CD1c-positive myeloid dendritic cell (primary cell): ENCODE results near the gene JAZF1.

ENCODE experiments used
- DNase-seq: peaks from one replicate; pipeline ENCODE4 v3.0.0-alpha.2; 2016; ENCODE audit errors: extremely low spot score

The JAZF1 gene

GRCh38 chr7:28191751-28192150 lies 11.2 kb upstream of the JAZF1 start:
- peak; percentile 12 for DNase-seq

- DNase-seq = no peak
These were observed 10.6 kb upstream of the JAZF1 start for GRCh38 chr7:28191184-28191583.

- DNase-seq = no peak
These were observed 9.6 kb upstream of the JAZF1 start for GRCh38 chr7:28190077-28190710.

GRCh38 chr7:28187012-28187411 lies 6.4 kb upstream of the JAZF1 start:
- no peak for DNase-seq

- DNase-seq = no peak
These were observed 3.0 kb upstream of the JAZF1 start for GRCh38 chr7:28183627-28184026.

GRCh38 chr7:28182071-28182471 lies 1.5 kb upstream of the JAZF1 start:
- DNase-seq = no peak

DNA sequence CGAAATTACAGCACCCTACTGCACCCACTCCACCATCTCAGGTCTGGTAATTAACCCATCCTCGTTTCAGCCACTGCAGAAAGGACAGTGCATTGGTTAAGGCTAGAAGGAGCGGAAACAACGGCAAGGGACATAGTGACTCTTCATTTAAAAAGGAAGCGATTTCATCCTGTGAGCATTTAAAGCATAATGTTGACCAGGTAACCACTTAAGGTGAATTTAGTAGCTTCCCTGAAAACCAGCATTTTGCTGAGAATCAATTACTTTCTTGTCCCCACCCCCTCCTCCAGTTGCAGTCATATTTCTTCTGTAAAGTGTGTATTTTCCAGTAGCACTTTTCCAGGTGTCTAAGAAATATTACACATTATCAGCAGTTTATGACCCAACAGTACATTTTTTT lies 821 bp upstream of the JAZF1 start:
- no peak for DNase-seq

DNA sequence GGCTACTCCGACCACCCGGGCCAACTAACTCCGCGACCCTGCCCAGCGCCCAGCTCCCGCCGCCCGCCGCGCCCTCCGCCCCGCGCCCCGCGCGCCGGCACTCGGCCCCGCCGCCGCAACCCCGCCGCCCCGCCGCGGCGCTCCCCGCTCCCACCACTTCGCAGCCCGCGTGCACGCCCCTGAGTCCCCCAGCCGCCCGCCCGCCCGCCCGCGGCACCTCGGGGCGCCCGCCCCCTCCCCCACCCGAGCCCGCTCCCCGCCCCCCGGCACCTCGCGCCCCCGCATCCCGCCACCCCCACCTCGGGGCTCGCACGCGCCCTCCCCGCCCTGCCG lies 598 bp downstream of the JAZF1 start:
- no peak for DNase-seq

GRCh38 chr7:28179120-28180030 lies 1.2 kb downstream of the JAZF1 start:
- DNase-seq = peak; percentile 89

DNA sequence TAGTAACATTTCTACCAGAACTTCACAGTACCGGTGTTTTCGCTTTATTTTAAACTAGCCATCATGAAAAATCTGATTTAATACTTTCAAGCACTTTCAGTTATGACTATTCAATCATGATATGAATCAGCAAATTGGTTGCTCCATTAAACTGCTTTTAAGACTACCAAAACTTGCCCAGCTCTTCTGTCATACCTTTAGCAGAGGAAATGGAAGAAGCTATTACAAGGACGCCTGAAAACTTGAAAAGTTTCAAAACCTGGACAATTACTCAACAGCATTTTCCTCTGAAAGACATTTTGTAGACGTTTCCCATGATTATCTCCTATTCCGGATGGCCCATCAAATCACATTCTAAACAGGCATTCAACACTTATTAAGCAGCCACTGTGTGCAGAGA lies 2.0 kb downstream of the JAZF1 start:
- DNase-seq = peak; percentile 35

- no peak for DNase-seq
These were observed 2.8 kb downstream of the JAZF1 start for GRCh38 chr7:28177836-28178235.

DNA sequence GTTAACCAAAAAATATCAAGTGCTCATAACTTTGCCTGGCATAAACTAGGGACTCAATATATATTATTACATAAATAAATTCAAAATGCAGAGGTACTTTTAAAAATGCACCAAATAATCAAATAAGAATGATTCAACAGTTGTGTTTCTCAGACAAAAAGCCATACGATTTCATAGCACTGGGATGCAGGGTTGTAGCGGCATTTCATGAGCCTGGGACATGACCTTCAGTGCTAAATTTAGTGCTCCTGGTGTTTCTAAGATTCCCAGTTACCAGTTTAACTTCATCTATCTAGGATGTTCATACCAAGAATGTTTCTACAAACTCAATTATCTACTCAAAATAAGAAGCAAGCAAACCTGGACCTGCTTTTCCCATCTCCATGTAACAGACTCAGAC lies 4.0 kb downstream of the JAZF1 start:
- DNase-seq = no peak

DNA sequence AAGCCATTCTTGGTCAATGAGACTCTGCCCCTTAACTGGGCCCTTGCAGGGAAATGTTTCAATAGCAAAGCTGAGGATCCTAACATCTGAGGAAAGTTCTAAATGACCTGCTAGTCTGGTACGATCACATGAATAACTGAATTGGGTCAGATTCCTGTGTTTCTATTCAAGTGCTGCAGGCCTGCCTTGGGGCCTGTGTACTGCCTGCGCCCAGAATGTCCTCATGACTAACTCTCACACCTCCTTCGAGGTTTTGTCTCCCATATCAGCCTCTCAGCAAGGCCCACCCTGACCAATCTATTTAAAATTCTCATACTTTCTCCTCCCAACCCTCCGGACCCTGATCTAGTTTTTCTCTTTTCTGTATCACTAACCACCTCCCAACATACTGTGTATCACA lies 4.4 kb downstream of the JAZF1 start:
- DNase-seq = no peak

- no peak for DNase-seq
These were observed 5.5 kb downstream of the JAZF1 start for GRCh38 chr7:28174901-28175661.

DNA sequence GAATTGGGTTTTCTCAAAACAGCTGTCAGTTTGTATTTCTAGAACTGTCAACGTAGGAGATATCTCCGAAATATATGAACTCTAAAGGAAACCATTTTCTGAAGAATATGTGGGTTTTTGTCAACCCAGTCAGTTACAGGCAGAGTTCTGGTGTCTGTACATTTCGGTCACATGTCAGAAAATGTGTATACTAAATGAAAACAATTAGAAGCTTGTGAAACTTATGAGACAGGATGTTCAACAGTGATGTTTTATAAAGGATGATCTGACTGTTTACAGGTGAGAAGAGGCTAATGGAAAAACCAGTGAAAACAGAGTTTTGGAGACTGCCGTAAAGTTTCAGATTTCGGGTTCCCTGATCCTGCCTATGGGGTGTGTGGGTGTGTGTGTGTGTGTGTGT lies 6.2 kb downstream of the JAZF1 start:
- DNase-seq = no peak

GRCh38 chr7:28173531-28173930 lies 7.1 kb downstream of the JAZF1 start:
- DNase-seq = no peak

GRCh38 chr7:28172958-28173357 lies 7.6 kb downstream of the JAZF1 start:
- DNase-seq = no peak

DNA sequence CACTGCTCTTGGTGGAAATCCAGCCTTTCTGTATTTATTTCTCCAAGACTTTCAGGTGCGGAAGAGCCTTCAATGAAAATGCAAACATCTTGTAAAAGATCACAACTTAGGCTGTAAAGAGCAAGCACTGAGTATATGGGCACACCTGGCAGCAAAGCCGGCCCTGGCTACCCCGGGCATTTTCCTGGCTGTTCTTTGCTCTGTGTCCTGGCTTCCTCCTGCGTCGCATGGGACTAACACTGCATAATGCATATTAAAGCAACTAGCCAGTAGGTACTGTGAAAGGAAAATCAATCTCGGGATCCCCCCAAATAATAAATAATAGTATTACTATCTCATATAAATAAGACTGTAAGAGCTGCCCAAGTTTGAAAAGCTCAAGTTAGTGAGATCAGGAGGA lies 9.9 kb downstream of the JAZF1 start:
- DNase-seq = no peak

DNA sequence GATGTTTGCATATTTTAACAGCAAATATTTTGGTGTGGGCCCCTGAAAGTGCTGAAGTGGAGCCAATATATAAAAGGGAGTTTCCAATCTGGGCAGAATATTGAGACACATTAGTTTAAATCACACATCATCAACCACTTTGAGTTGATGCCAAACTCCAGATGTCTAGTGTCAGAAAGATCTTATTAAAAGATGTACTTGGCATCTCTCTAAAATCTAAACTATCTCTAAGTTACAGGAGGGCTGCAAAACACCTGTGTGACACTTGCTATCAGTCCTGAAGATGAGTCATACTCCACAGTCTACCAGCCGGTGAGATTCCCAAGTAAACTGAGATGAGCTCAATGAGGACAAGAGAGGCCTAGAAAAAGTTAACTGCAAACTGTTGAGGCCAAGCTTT lies 11.4 kb downstream of the JAZF1 start:
- no peak for DNase-seq

DNA sequence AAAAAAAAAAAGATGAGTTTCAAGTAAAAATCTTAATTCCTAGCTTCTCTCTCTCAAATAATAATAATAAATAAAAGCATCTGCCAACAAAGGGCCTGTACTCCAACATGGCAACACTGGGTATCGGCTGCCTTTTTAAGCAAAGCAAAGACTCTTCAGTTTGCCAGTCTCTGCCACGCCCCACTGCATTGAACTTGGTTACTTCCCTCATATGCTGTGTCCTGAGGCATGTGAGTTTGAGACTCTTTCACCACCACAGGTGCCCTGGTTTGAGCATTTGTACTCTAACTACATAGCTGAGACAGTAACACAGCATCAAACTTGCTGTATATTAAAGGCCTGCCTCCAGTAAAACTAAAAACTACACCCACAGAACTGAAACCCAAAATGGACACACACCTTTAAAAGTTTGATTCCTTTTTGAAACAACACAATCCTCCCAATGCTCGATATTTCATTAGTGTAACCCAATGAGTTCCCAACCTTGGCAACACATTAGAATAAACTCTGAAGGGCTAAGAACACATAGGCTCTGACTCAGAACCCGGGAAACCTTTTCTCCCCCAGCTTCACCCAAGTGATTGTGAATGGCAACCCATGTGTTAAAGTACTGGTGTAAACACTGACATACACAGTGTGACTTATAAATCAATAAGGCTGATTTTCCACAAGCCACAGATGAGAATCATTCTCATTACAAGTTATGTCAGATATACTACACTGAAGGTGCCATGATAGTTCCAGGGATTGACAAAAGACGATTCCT lies 12.0 kb downstream of the JAZF1 start:
- no peak for DNase-seq

DNA sequence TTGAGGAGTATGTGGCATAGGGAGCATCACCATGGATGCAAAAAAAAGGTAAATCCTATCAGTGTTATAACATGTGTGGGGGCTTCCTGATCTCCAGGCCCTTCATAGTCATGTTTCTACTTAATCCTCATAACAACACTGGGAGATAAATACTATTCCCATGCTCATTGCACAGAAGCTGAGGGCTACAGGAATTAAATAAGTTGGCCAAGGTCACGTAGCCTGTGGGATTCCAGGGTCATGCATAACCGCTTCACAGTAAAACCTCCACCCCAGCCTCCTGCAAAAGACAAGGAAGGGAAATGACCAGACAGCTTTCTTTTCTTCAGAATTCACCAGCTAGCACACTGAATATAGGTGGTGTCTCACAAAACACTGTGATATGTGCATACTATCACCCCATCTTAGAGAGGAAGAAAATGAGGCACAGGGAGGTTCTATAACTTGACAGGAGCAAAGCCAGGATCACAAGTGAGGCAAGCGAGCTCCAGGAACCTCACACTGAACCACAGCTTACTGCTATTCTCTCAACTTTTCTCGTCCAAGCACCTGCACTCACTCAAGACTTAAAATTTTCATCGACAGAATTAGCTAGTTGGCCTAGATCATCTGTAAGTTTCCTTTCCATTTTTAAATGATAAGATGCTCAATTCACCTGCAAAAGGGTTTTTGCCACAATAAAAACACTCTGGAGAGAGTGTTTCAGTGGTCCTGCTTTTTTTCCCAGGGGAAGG lies 13.4 kb downstream of the JAZF1 start:
- no peak for DNase-seq
